ENCODE data around the gene TBC1D17. TPM values are rescaled to one million over a fixed set of nuclear protein-coding genes. Genes with fewer than 3 reads are reported as not detected.

The TBC1D17 gene
- polyA plus RNA-seq, 1 donor from 2014 or later = 13.1 TPM

GRCh38 chr19:49840321-49840720 lies 37.2 kb upstream of the TBC1D17 start:
- H3K9ac ChIP-seq (ENCODE audit: low read length) = no peak overlapping the region
- H3K4me3 ChIP-seq (ENCODE audit: low read length) = no peak overlapping the region
- H3K36me3 ChIP-seq (ENCODE audit: insufficient read depth, low read length) = peaks cover 5% of the 10 kb centered on the region
- H3K4me2 ChIP-seq (ENCODE audit: low read length) = no peak overlapping the region
- no peak overlapping the region for H3K27ac ChIP-seq (ENCODE audit: low read length)
- H3K9me3 ChIP-seq (ENCODE audit: low read length) = no peaks in the 10 kb centered on the region
- H3F3A ChIP-seq (ENCODE audit: insufficient read depth, low read length, poor library complexity, severe bottlenecking) = no peaks in the 10 kb centered on the region
- H3K79me2 ChIP-seq (replicated peaks; ENCODE audit: insufficient read depth, low read length) = no peaks in the 10 kb centered on the region
- no peaks in the 10 kb centered on the region for H4K20me1 ChIP-seq (ENCODE audit: insufficient read depth)
- TF ChIP-seq EP300 (conservative IDR thresholded peaks at IDR 0.05; ENCODE audit: poor library complexity, severe bottlenecking) (no peak), POLR2AphosphoS5 (IDR thresholded peaks at IDR 0.05) (no peak), TAF1 (IDR thresholded peaks at IDR 0.05; ENCODE audit: low read depth) (no peak), RAD21 (conservative IDR thresholded peaks at IDR 0.05) (no peak), SMC3 (conservative IDR thresholded peaks at IDR 0.05; ENCODE audit: poor library complexity) (no peak), EZH2 (IDR thresholded peaks at IDR 0.05; ENCODE audit: borderline replicate concordance, insufficient read depth, low read length, poor library complexity, severe bottlenecking) (no peak), MXI1 (conservative IDR thresholded peaks at IDR 0.05; ENCODE audit: poor library complexity, severe bottlenecking) (no peak), CTCF (IDR thresholded peaks at IDR 0.05; ENCODE audit: poor library complexity, severe bottlenecking) (no peak), REST (IDR thresholded peaks at IDR 0.05; ENCODE audit: borderline replicate concordance) (no peak)
- H3K9me2 ChIP-seq (ENCODE audit: insufficient read depth, low read length) = no peaks in the 10 kb centered on the region
- H3K27me3 ChIP-seq (ENCODE audit: insufficient read depth, low read depth, low read length) = no peaks in the 10 kb centered on the region
- no peak overlapping the region for H2AFZ ChIP-seq (ENCODE audit: low read depth, low read length)

GRCh38 chr19:49840736-49841249 lies 36.7 kb upstream of the TBC1D17 start:
- H3K4me2 ChIP-seq (ENCODE audit: low read length) = no peak overlapping the region
- H3K4me3 ChIP-seq (ENCODE audit: low read length) = no peak overlapping the region
- H4K20me1 ChIP-seq (ENCODE audit: insufficient read depth) = no peaks in the 10 kb centered on the region
- H3K9ac ChIP-seq (ENCODE audit: low read length) = no peak overlapping the region
- no peaks in the 10 kb centered on the region for H3F3A ChIP-seq (ENCODE audit: insufficient read depth, low read length, poor library complexity, severe bottlenecking)
- no peaks in the 10 kb centered on the region for H3K79me2 ChIP-seq (replicated peaks; ENCODE audit: insufficient read depth, low read length)
- no peaks in the 10 kb centered on the region for H3K9me2 ChIP-seq (ENCODE audit: insufficient read depth, low read length)
- TF ChIP-seq MXI1 (conservative IDR thresholded peaks at IDR 0.05; ENCODE audit: poor library complexity, severe bottlenecking) (no peak), EZH2 (IDR thresholded peaks at IDR 0.05; ENCODE audit: borderline replicate concordance, insufficient read depth, low read length, poor library complexity, severe bottlenecking) (no peak), TAF1 (IDR thresholded peaks at IDR 0.05; ENCODE audit: low read depth) (no peak), RAD21 (conservative IDR thresholded peaks at IDR 0.05) (no peak), REST (IDR thresholded peaks at IDR 0.05; ENCODE audit: borderline replicate concordance) (no peak), SMC3 (conservative IDR thresholded peaks at IDR 0.05; ENCODE audit: poor library complexity) (no peak), EP300 (conservative IDR thresholded peaks at IDR 0.05; ENCODE audit: poor library complexity, severe bottlenecking) (no peak), CTCF (IDR thresholded peaks at IDR 0.05; ENCODE audit: poor library complexity, severe bottlenecking) (no peak), POLR2AphosphoS5 (IDR thresholded peaks at IDR 0.05) (no peak)
- H3K36me3 ChIP-seq (ENCODE audit: insufficient read depth, low read length) = peaks cover 5% of the 10 kb centered on the region
- H3K27ac ChIP-seq (ENCODE audit: low read length) = no peak overlapping the region
- H3K9me3 ChIP-seq (ENCODE audit: low read length) = no peaks in the 10 kb centered on the region
- H3K27me3 ChIP-seq (ENCODE audit: insufficient read depth, low read depth, low read length) = no peaks in the 10 kb centered on the region
- no peak overlapping the region for H2AFZ ChIP-seq (ENCODE audit: low read depth, low read length)

All from neural cell (in vitro differentiated cells).